Measurements from ENCODE around the gene RAB11FIP5.

Gene RAB11FIP5

GRCh38 chr2:73105511-73105971, 7.2 kb downstream of the RAB11FIP5 start:
- no peak overlapping the region for H3K4me3 ChIP-seq (ENCODE audit: insufficient read depth, low read length, poor library complexity, severe bottlenecking)
- H3K27me3 ChIP-seq (ENCODE audit: low read length), result no peaks in the 10 kb centered on the region
- no peak overlapping the region for H3K27ac ChIP-seq (ENCODE audit: low read depth, low read length)
- no peaks in the 10 kb centered on the region for H3K79me2 ChIP-seq (ENCODE audit: insufficient read depth, low read length)
- H3F3A ChIP-seq (ENCODE audit: insufficient read depth), result no peaks in the 10 kb centered on the region
- no peak overlapping the region for H3K4me2 ChIP-seq (ENCODE audit: low read depth, low read length, poor library complexity, severe bottlenecking)
- no peaks in the 10 kb centered on the region for H3K9me3 ChIP-seq (ENCODE audit: insufficient read depth, low read length)
- no peaks in the 10 kb centered on the region for H3K36me3 ChIP-seq (ENCODE audit: low read length)
- no peak overlapping the region for H3K9ac ChIP-seq (ENCODE audit: low read length)
- no peak overlapping the region for H2AFZ ChIP-seq (ENCODE audit: low read depth, low read length, severe bottlenecking)
- no peaks in the 10 kb centered on the region for H4K20me1 ChIP-seq (ENCODE audit: low read depth, low read length)
- no peak for TF ChIP-seq EZH2phosphoT487 (conservative IDR thresholded peaks at IDR 0.05; ENCODE audit: low read length)
- TF ChIP-seq, protein P1, sequence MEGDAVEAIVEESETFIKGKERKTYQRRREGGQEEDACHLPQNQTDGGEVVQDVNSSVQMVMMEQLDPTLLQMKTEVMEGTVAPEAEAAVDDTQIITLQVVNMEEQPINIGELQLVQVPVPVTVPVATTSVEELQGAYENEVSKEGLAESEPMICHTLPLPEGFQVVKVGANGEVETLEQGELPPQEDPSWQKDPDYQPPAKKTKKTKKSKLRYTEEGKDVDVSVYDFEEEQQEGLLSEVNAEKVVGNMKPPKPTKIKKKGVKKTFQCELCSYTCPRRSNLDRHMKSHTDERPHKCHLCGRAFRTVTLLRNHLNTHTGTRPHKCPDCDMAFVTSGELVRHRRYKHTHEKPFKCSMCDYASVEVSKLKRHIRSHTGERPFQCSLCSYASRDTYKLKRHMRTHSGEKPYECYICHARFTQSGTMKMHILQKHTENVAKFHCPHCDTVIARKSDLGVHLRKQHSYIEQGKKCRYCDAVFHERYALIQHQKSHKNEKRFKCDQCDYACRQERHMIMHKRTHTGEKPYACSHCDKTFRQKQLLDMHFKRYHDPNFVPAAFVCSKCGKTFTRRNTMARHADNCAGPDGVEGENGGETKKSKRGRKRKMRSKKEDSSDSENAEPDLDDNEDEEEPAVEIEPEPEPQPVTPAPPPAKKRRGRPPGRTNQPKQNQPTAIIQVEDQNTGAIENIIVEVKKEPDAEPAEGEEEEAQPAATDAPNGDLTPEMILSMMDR (IDR thresholded peaks at IDR 0.05; ENCODE audit: insufficient read depth, low read length, poor library complexity, severe bottlenecking), result no peak
- H3K9me2 ChIP-seq (replicated peaks; ENCODE audit: insufficient read depth, low read length), result no peaks in the 10 kb centered on the region

DNA sequence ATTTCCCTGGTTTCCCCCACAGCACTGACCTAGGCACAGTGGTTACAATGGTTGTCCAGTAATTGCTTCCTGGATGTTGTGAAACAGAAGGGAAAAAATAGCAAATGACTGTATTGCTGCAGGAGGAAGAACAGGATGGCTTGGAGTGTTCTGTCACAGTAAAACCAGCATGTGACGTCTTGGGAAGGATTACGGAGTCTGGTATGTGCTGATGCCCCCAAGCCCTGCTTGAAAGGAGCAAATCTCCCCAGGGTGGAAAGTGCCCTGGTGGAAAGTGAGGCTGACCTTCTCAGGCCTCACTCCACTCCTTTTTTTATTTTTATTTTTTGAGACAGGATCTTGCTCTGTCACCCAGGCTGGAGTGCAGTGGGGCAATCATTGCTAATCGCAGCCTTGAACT, 7.8 kb downstream of the RAB11FIP5 start:
- H3F3A ChIP-seq (ENCODE audit: insufficient read depth), result no peaks in the 10 kb centered on the region
- H3K9ac ChIP-seq (ENCODE audit: low read length), result no peak overlapping the region
- H3K79me2 ChIP-seq (ENCODE audit: insufficient read depth, low read length), result no peaks in the 10 kb centered on the region

DNA sequence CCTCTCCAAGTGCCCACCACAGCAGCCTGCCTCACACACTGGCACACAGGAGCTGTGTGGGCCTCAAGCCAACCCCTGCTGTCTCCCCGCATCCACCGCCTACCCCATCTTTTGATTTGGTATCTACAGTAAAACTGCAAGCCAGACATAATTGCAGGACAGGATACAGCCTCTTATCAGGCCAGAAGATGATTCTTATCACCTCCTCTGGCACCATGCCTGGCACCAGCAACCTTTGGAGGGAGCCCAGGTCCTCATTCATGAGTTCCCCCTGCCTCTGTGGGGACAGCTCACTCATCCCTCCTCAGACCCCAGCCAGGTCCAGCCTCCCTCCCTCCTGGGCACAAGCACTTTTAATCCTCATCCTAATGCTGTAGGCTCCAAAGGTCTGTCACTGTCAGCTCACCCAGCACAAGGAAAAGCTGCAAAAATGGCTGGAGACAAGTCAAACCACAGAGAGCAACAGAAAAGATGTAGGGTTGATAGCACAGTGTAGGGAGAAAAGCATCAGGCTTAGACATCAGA, 9.7 kb downstream of the RAB11FIP5 start:
- TF ChIP-seq, protein P1 (IDR thresholded peaks at IDR 0.05; ENCODE audit: insufficient read depth, low read length, poor library complexity, severe bottlenecking), result no peak
- H2AFZ ChIP-seq (ENCODE audit: low read depth, low read length, severe bottlenecking), result no peak overlapping the region
- no peaks in the 10 kb centered on the region for H3F3A ChIP-seq (ENCODE audit: insufficient read depth)
- H3K27me3 ChIP-seq (ENCODE audit: low read length), result no peaks in the 10 kb centered on the region
- H3K79me2 ChIP-seq (ENCODE audit: insufficient read depth, low read length), result no peaks in the 10 kb centered on the region
- H3K36me3 ChIP-seq (ENCODE audit: low read length), result no peaks in the 10 kb centered on the region
- H4K20me1 ChIP-seq (ENCODE audit: low read depth, low read length), result no peaks in the 10 kb centered on the region
- no peaks in the 10 kb centered on the region for H3K9me3 ChIP-seq (ENCODE audit: insufficient read depth, low read length)
- no peak overlapping the region for H3K27ac ChIP-seq (ENCODE audit: low read depth, low read length)
- no peak overlapping the region for H3K9ac ChIP-seq (ENCODE audit: low read length)
- no peak overlapping the region for H3K4me2 ChIP-seq (ENCODE audit: low read depth, low read length, poor library complexity, severe bottlenecking)
- no peak overlapping the region for H3K4me3 ChIP-seq (ENCODE audit: insufficient read depth, low read length, poor library complexity, severe bottlenecking)
- H3K9me2 ChIP-seq (replicated peaks; ENCODE audit: insufficient read depth, low read length), result no peaks in the 10 kb centered on the region

More for the DNA sequence above, 7.8 kb downstream of the RAB11FIP5 start:
- TF ChIP-seq, protein P1 (IDR thresholded peaks at IDR 0.05; ENCODE audit: insufficient read depth, low read length, poor library complexity, severe bottlenecking), result no peak
- no peak for TF ChIP-seq EZH2phosphoT487 (conservative IDR thresholded peaks at IDR 0.05; ENCODE audit: low read length)
- no peak overlapping the region for H2AFZ ChIP-seq (ENCODE audit: low read depth, low read length, severe bottlenecking)
- no peaks in the 10 kb centered on the region for H4K20me1 ChIP-seq (ENCODE audit: low read depth, low read length)
- H3K27ac ChIP-seq (ENCODE audit: low read depth, low read length), result no peak overlapping the region
- no peak overlapping the region for H3K4me2 ChIP-seq (ENCODE audit: low read depth, low read length, poor library complexity, severe bottlenecking)
- no peaks in the 10 kb centered on the region for H3K27me3 ChIP-seq (ENCODE audit: low read length)
- H3K36me3 ChIP-seq (ENCODE audit: low read length), result no peaks in the 10 kb centered on the region
- H3K4me3 ChIP-seq (ENCODE audit: insufficient read depth, low read length, poor library complexity, severe bottlenecking), result no peak overlapping the region
- no peaks in the 10 kb centered on the region for H3K9me3 ChIP-seq (ENCODE audit: insufficient read depth, low read length)
- H3K9me2 ChIP-seq (replicated peaks; ENCODE audit: insufficient read depth, low read length), result no peaks in the 10 kb centered on the region
